GM12874 (cell line): ENCODE results near the gene IKBKE.

Source experiments
- CTCF ChIP-seq: IDR thresholded peaks from 2 replicates; pipeline ENCODE4 v1.5.1; 2011; ENCODE audit warnings: low read depth, mild to moderate bottlenecking, control low read depth, low read length, moderate library complexity; ENCODE audit not compliant: insufficient read depth

The IKBKE gene

GRCh38 chr1:206492589-206492988 is 22.3 kb downstream of the IKBKE start:
- TF ChIP-seq CTCF: no peak

- no peak for TF ChIP-seq CTCF
Observed at GRCh38 chr1:206493279-206493678, 23.0 kb downstream of the IKBKE start.

GRCh38 chr1:206495011-206495461 is 24.8 kb downstream of the IKBKE start:
- TF ChIP-seq CTCF: no peak

GRCh38 chr1:206495493-206496046 is 25.3 kb downstream of the IKBKE start:
- TF ChIP-seq CTCF: no peak

GRCh38 chr1:206496131-206496793 is 26.0 kb downstream of the IKBKE start:
- TF ChIP-seq CTCF: no peak

- TF ChIP-seq CTCF: no peak
Observed at GRCh38 chr1:206497363-206497762, 27.1 kb downstream of the IKBKE start.

- no peak for TF ChIP-seq CTCF
Observed at GRCh38 chr1:206497774-206498173, 27.5 kb downstream of the IKBKE start.
